CD4-positive, alpha-beta memory T cell (primary cell): ENCODE results near the gene MCL1. TPM values are rescaled to one million over a fixed set of nuclear protein-coding genes. Genes with fewer than 3 reads are reported as not detected.
"Not testable (repeated sequence)": the region's sequence is repeated elsewhere in the genome, so short reads cannot be mapped to it uniquely, and the experiment has no call there.

ENCODE experiments used
- CTCF ChIA-PET: fragments of 350-600 bp; sonication (Branson Sonifier 250); formaldehyde crosslinking; loops from one replicate; lab custom pipeline; 2021; ENCODE audit warnings: inconsistent platforms; ENCODE audit not compliant: partially characterized antibody; lab: Charles Lee
- POLR2A ChIA-PET: fragments of 350-600 bp; sonication (Branson Sonifier 250); formaldehyde crosslinking; loops from one replicate; lab custom pipeline; 2021; ENCODE audit not compliant: partially characterized antibody; lab: Charles Lee
- DNase-seq, 5 donors: peaks; one replicate each; pipeline versions ENCODE4 v3.0.0 to v3.0.0-alpha.2; 2020 to 2022; ENCODE audit warnings: mixed read lengths in 1 of 5
- H3K27ac ChIP-seq: one replicate; pipeline ENCODE4 v1.7.0; 2013; ENCODE audit warnings: low read depth, low read length
- H3K27me3 ChIP-seq: 2 replicates; pipeline ENCODE4 v1.7.0; 2013; ENCODE audit warnings: mild to moderate bottlenecking, low read length, moderate library complexity; ENCODE audit not compliant: insufficient read depth
- H3K36me3 ChIP-seq: 2 replicates; pipeline ENCODE4 v1.7.0; 2013; ENCODE audit warnings: mild to moderate bottlenecking, low read length, moderate library complexity; ENCODE audit not compliant: insufficient read depth
- H3K4me1 ChIP-seq: 2 replicates; pipeline ENCODE4 v1.7.0; 2013; ENCODE audit warnings: mild to moderate bottlenecking, low read length, moderate library complexity; ENCODE audit not compliant: insufficient read depth
- H3K4me3 ChIP-seq, 2 donors: one replicate each; pipeline ENCODE4 v1.7.0; 2013; ENCODE audit warnings: low read length in 2 of 2, mild to moderate bottlenecking in 1 of 2
- H3K9me3 ChIP-seq, 2 donors: one replicate each; pipeline ENCODE4 v1.7.0; 2013; ENCODE audit warnings: low read length in 2 of 2, control low read depth in 1 of 2; ENCODE audit not compliant: control insufficient read depth in 1 of 2
- H3K27ac Mint-ChIP-seq, 7 donors: one replicate each; pipeline ENCODE4 v1.8.0; 2020 to 2021; ENCODE audit warnings: mixed read lengths in 7 of 7, mild to moderate bottlenecking in 6 of 7, inconsistent platforms in 3 of 7, moderate library complexity in 3 of 7
- H3K27me3 Mint-ChIP-seq, 2 donors: one replicate each; pipeline ENCODE4 v1.8.0; 2020 to 2021; ENCODE audit warnings: mixed read lengths in 2 of 2
- H3K36me3 Mint-ChIP-seq, 2 donors: one replicate each; pipeline ENCODE4 v1.8.0; 2020 to 2021; ENCODE audit warnings: mixed read lengths in 2 of 2, inconsistent platforms in 1 of 2, mild to moderate bottlenecking in 1 of 2
- H3K4me1 Mint-ChIP-seq, 4 donors: one replicate each; pipeline ENCODE4 v1.8.0; 2020 to 2021; ENCODE audit warnings: mixed read lengths in 4 of 4, mild to moderate bottlenecking in 1 of 4
- H3K4me3 Mint-ChIP-seq, 8 donors: one replicate each; pipeline ENCODE4 v1.8.0; 2020 to 2021; ENCODE audit warnings: mixed read lengths in 8 of 8, mild to moderate bottlenecking in 7 of 8, moderate library complexity in 6 of 8, inconsistent platforms in 3 of 8
- H3K9me3 Mint-ChIP-seq, 8 donors: one replicate each; pipeline ENCODE4 v1.8.0; 2020 to 2021; ENCODE audit warnings: mixed read lengths in 8 of 8, mild to moderate bottlenecking in 5 of 8, inconsistent platforms in 3 of 8, moderate library complexity in 1 of 8
- intact Hi-C: fragments of 100-400 bp; cut with micrococcal nuclease; formaldehyde crosslinking; loops from one replicate; pipeline ENCODE4 v1.15.1; 2023
- polyA plus RNA-seq, 2 donors: library from polyadenylated mRNA; unstranded; fragments of 300-500 nt; fragmentation: Illumina TruSeq; gene quantifications; one replicate each; pipeline ENCODE4 v1.2.3, GENCODE V29; 2021
- total RNA-seq, 2 experiments: library from RNA; stranded (reverse); gene quantifications; one replicate each; pipeline ENCODE4 v1.2.3, GENCODE V29; 2021

Gene MCL1
- total and polyA plus RNA-seq, 4 experiments from 2014 or later: 116 to 331 (median 261) TPM

DNA sequence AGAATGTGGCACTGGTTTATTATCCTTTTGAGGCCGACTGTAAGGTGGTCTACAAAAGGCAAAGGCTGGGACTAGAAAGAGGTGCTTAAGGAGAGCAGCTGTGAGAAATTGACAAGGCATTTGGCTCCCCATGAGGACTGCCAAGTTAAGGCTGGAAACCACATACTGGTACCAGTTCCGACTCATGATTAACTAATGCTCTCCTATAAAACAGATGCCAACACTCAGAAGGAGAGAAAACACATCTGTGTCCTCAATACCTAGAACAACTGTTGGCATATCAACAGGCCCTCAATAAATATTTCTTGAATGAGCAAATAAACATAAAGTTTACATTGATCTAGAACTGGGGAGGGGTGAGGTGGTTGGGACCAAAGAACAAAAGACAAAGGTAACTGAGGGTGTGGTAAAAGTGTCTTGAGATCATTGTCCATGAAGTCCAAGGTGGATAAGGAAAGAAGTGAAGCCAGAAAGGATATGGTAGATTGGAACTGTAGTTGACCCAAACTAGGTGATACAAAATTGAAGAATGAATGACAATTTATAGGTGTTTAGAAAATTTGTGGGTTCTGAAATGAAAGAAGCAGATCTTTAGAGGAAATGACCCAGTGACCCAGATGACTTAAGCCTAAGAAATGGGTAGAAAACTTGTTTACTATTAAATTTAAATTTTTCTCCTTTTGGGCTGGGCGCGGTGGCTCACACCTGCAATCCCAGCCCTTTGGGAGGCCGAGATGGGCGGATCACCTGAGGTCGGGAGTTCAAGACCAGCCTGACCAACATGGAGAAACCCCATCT, 16.9 kb upstream of the MCL1 start:
- intact Hi-C loops: no loop called here
- H3K4me3 Mint-ChIP-seq: peak overlapping the region in 7 of 8 donors; percentile 8 to 63 (median 31)
- Histone ChIP-seq H3K36me3 (no peaks in the 10 kb centered on the region), H3K9me3 (no peaks in the 10 kb centered on the region), H3K4me3 (no peak overlapping the region), H3K27ac (no peak overlapping the region), H3K27me3 (no peaks in the 10 kb centered on the region), H3K4me1 (peaks cover 8% of the 10 kb centered on the region)
- H3K4me1 Mint-ChIP-seq: peaks cover 10 to 13% (median 12%) of the 10 kb centered on the region in 4 donors
- DNase-seq: peak in 3 of 5 donors; percentile 41 to 48 (median 42)
- ChIA-PET POLR2A (interaction anchor here (0.9 to 2.4 kb wide), 2 partner anchors 20 to 36 kb away, joined by 3 to 8 read pairs; no protein-coding TSS in a partner anchor), CTCF (interaction anchor here (1.0 to 1.6 kb wide), 2 partner anchors 35 to 37 kb away, joined by 3 to 4 read pairs; no protein-coding TSS in a partner anchor)
- H3K27me3 Mint-ChIP-seq: no peaks in the 10 kb centered on the region
- H3K36me3 Mint-ChIP-seq: peaks cover 8 to 12% of the 10 kb centered on the region in 2 donors
- no peaks in the 10 kb centered on the region for H3K9me3 Mint-ChIP-seq
- peak overlapping the region; percentile 62 to 95 (median 79) for H3K27ac Mint-ChIP-seq

DNA sequence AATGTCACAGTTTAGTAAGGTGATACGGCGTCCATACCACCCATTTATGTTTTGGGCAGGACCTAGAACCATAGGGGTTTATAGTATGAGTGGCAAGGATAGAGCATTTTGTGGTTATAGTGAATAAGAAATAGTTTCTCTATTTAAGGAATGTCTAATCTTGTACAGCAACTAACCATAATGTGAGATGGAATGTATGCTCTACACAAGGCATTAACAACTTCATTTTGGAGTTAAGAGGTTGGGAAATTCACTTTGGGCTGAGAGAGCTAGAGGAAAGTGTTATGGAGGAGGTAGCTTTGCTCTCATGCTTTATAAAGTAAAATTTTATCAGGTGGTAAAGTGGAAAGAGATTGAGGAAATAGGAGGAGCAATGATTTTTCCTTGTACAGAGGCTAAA, 3.0 kb upstream of the MCL1 start:
- peaks cover 20 to 22% of the 10 kb centered on the region in 2 donors for H3K36me3 Mint-ChIP-seq
- no peak overlapping the region for H3K4me3 ChIP-seq
- H3K9me3 ChIP-seq: no peaks in the 10 kb centered on the region
- peaks cover 16% of the 10 kb centered on the region for H3K36me3 ChIP-seq
- ChIA-PET POLR2A (interaction anchor here (18.6 kb wide), 1 partner anchor 19 kb away, joined by 1751 read pairs; no protein-coding TSS in a partner anchor), CTCF (interaction anchor here (0.7 to 16.7 kb wide), 2 partner anchors 19 to 41 kb away, joined by 3 to 433 read pairs; no protein-coding TSS in a partner anchor)
- H3K9me3 Mint-ChIP-seq: peaks cover 0 to 10% (median 3%) of the 10 kb centered on the region in 8 donors
- no peak overlapping the region for H3K27ac ChIP-seq
- H3K4me1 ChIP-seq: peaks cover 14% of the 10 kb centered on the region
- intact Hi-C loops: no loop called here
- no peaks in the 10 kb centered on the region for H3K27me3 ChIP-seq
- H3K27ac Mint-ChIP-seq: peak overlapping the region in 1 of 7 donors; percentile 37
- no peak for DNase-seq
- H3K4me1 Mint-ChIP-seq: peaks cover 13 to 28% (median 17%) of the 10 kb centered on the region in 4 donors
- no peaks in the 10 kb centered on the region for H3K27me3 Mint-ChIP-seq
- no peak overlapping the region for H3K4me3 Mint-ChIP-seq

DNA sequence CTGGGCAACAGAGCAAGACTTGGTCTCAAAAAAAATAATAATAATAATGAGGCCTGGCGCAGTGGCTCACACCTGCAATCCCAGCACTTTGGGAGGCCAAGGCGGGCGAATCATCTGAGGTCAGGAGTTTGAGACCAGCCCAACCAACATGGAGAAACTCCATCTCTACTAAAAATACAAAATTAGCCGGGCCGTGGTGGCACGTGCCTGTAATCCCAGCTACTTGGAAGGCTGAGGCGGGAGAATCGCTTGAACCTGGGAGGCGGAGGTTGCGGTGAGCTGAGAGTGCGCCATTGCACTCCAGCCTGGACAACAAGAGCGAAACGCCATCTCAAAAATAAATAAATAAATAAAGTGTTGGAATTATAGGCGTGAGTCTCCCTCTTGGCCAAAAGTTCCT, 2.6 kb upstream of the MCL1 start:
- H3K9me3 Mint-ChIP-seq, H3K4me3 ChIP-seq, H3K27me3 Mint-ChIP-seq, DNase-seq, H3K27me3 ChIP-seq, H3K27ac ChIP-seq, H3K4me3 Mint-ChIP-seq, intact Hi-C loops, H3K9me3 ChIP-seq: not testable (repeated sequence)
- H3K27ac Mint-ChIP-seq: peak overlapping the region in 1 of 7 donors; percentile 12
- ChIA-PET CTCF (interaction anchor here (16.7 kb wide), 1 partner anchor 19 kb away, joined by 433 read pairs; no protein-coding TSS in a partner anchor), POLR2A (interaction anchor here (18.6 kb wide), 1 partner anchor 18 kb away, joined by 1751 read pairs; no protein-coding TSS in a partner anchor)
- peaks cover 24 to 26% of the 10 kb centered on the region in 2 donors for H3K36me3 Mint-ChIP-seq
- Histone ChIP-seq H3K36me3 (peaks cover 20% of the 10 kb centered on the region), H3K4me1 (peaks cover 14% of the 10 kb centered on the region)
- peaks cover 13 to 31% (median 16%) of the 10 kb centered on the region in 4 donors for H3K4me1 Mint-ChIP-seq

DNA sequence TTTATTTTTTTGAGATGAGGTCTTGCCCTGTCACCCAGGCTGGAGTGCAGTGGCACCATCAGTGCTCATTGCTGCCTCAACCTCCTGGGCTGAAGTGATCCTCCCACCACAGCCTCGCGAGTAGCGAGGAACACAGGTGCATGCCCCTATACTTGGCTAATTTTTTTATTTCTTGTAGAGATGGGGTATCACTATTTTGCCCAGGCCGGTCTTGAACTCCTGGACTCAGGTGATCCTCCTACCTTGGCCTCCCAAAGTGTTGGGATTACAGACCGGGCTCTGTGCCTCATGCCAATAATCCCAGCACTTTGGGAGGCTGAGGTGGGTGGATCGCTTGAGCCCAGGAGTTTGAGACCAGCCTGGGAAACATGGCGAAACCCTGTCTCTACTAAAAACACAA, 2.0 kb upstream of the MCL1 start:
- DNase-seq, H3K27me3 Mint-ChIP-seq, H3K9me3 ChIP-seq, intact Hi-C loops, H3K9me3 Mint-ChIP-seq, H3K4me3 Mint-ChIP-seq, H3K27me3 ChIP-seq, H3K27ac ChIP-seq, H3K4me3 ChIP-seq: not testable (repeated sequence)
- peaks cover 14% of the 10 kb centered on the region for H3K4me1 ChIP-seq
- POLR2A ChIA-PET: interaction anchor here (3.4 to 18.6 kb wide), 4 partner anchors 18 to 66 kb away, joined by 13 to 1751 read pairs (median 156); partner anchors contain the start of genes ENSA and FALEC
- peak overlapping the region in 2 of 7 donors; percentile 94 to 98 for H3K27ac Mint-ChIP-seq
- peaks cover 13 to 35% (median 16%) of the 10 kb centered on the region in 4 donors for H3K4me1 Mint-ChIP-seq
- CTCF ChIA-PET: interaction anchor here (3.6 to 16.7 kb wide), 3 partner anchors 18 to 38 kb away, joined by 10 to 433 read pairs (median 47); no protein-coding TSS in a partner anchor
- H3K36me3 Mint-ChIP-seq: peaks cover 28 to 31% of the 10 kb centered on the region in 2 donors
- peaks cover 26% of the 10 kb centered on the region for H3K36me3 ChIP-seq

DNA sequence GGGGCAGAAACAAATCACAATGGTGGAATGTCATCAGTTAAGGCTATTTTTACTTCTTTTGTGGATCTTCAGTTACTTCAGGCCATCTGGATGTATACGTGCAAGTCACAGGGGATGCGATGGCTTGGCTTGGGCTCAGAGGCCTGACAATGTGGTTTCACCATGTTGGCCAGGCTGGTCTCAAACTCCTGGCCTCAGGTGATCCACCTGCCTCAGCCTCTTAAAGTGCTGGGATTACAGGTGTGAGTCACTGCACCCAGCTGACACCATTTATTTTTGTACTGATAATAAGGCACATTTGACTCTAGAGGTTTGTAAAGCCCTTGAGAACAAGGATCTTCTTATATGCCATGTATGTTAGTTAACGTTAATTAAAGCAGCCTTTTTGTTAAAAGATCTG, 1.6 kb upstream of the MCL1 start:
- H3K27me3 Mint-ChIP-seq, H3K9me3 Mint-ChIP-seq, H3K4me3 ChIP-seq, intact Hi-C loops, DNase-seq, H3K9me3 ChIP-seq, H3K27ac ChIP-seq, H3K27me3 ChIP-seq: not testable (repeated sequence)
- Histone ChIP-seq H3K4me1 (peaks cover 15% of the 10 kb centered on the region), H3K36me3 (peaks cover 30% of the 10 kb centered on the region)
- peak overlapping the region in 7 of 8 donors; percentile 1 to 85 (median 48) for H3K4me3 Mint-ChIP-seq
- CTCF ChIA-PET: interaction anchor here (3.6 to 16.7 kb wide), 3 partner anchors 18 to 39 kb away, joined by 10 to 433 read pairs (median 47); no protein-coding TSS in a partner anchor
- peak overlapping the region; percentile 94 to 99 (median 96) for H3K27ac Mint-ChIP-seq
- peaks cover 33 to 36% of the 10 kb centered on the region in 2 donors for H3K36me3 Mint-ChIP-seq
- H3K4me1 Mint-ChIP-seq: peaks cover 13 to 40% (median 17%) of the 10 kb centered on the region in 4 donors
- POLR2A ChIA-PET: interaction anchor here (1.6 to 18.6 kb wide), 6 partner anchors 17 to 66 kb away, joined by 5 to 1751 read pairs (median 122); partner anchors contain the start of genes ENSA and FALEC

DNA sequence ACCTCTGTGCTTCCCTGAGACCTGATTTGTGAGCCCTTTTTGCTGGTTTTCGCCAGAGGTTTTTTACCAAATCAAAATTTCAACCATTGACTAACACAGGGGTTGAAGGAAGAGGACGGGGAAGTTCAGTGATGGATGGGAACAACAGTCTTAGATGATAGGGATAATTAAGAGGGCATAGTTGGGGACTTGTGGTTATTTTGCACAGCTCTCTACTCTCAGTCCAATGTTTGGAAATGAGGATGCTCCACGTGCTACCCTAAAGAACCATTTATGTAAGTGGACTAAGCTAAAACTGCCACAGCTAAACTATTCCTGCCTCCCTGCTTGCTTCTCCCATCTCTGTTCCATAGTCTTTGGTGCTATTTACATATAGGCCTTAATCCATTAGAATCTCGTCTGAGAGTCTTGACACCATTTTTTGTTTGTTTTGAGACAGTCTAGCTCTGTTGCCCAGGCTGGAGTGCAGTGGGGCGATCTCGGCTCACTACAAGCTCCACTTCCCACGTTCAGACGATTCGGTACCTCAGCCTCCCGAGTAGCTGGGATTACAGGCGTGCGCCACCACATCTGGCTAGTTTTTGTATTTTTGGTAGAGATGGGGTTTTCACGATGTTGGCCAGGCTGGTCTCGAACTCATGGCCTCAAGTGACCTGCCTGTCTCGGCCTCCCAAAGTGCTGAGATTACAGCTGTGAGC, 684 bp upstream of the MCL1 start:
- Mint-ChIP-seq H3K27me3 (no peaks in the 10 kb centered on the region), H3K27ac (peak overlapping the region; percentile 94 to 99 (median 96)), H3K36me3 (peaks cover 42 to 45% of the 10 kb centered on the region in 2 donors), H3K4me1 (peaks cover 14 to 49% (median 21%) of the 10 kb centered on the region in 4 donors), H3K9me3 (peaks cover 0 to 10% (median 3%) of the 10 kb centered on the region in 8 donors), H3K4me3 (peak overlapping the region; percentile 71 to 98 (median 82))
- CTCF ChIA-PET: interaction anchor here (0.8 to 16.7 kb wide), 9 partner anchors 10 to 577 kb away, joined by 3 to 433 read pairs (median 3); partner anchors contain the start of genes ENSA and RPRD2
- peak in 1 of 5 donors; percentile 40 for DNase-seq
- Histone ChIP-seq H3K27ac (peak overlapping the region; percentile 97), H3K9me3 (no peaks in the 10 kb centered on the region), H3K4me3 (peak overlapping the region; percentile 61 to 96), H3K27me3 (no peaks in the 10 kb centered on the region), H3K36me3 (peaks cover 39% of the 10 kb centered on the region), H3K4me1 (peaks cover 24% of the 10 kb centered on the region)
- POLR2A ChIA-PET: interaction anchor here (0.5 to 18.6 kb wide), 26 partner anchors 9 to 693 kb away, joined by 3 to 1751 read pairs (median 6); partner anchors contain the start of genes ANP32E, CERS2, CTSS and ENSA
- intact Hi-C loops: loop anchor here (1.0 kb wide), 5 partner anchors 17 to 117 kb away; partner anchors contain the start of genes ENSA and GOLPH3L
